GM23338 (cell line): ENCODE measurements around the gene STAC. TPM values are rescaled to one million over a fixed set of nuclear protein-coding genes. Genes with fewer than 3 reads are reported as not detected.
A peak's percentile ranks its signal among the peaks of the same experiment; 100 is the strongest.

Source experiments
- ATAC-seq: fragments of 200-7000 bp; cut with Tn5 transposase; 3 replicates; pipeline ENCODE4 v1.9.1; 2020
- DNase-seq: peaks from one replicate; pipeline ENCODE4 v3.0.0-alpha.2; 2015; ENCODE audit warnings: low spot score
- H2AFZ ChIP-seq: fragments of 200-600 bp; sonication (generic); 2 replicates; pipeline ENCODE4 v1.8.0; 2016; ENCODE audit warnings: antibody characterized with exemption, mild to moderate bottlenecking, moderate library complexity
- H3F3A ChIP-seq: fragments of 200-600 bp; sonication (generic); replicated peaks from 2 replicates; pipeline ENCODE4 v1.8.0; 2017; ENCODE audit warnings: antibody characterized with exemption, mixed run types, low read depth
- H3K27ac ChIP-seq: fragments of 200-600 bp; sonication (generic); 2 replicates; pipeline ENCODE4 v1.6.1; 2016; ENCODE audit warnings: low read depth
- H3K27me3 ChIP-seq: fragments of 200-600 bp; sonication (generic); 2 replicates; pipeline ENCODE4 v1.8.0; 2016; ENCODE audit warnings: mild to moderate bottlenecking, mixed run types, moderate library complexity; ENCODE audit not compliant: insufficient read depth
- H3K36me3 ChIP-seq: fragments of 200-600 bp; sonication (generic); 2 replicates; pipeline ENCODE4 v1.8.0; 2016; ENCODE audit warnings: mild to moderate bottlenecking; ENCODE audit not compliant: insufficient read depth
- H3K4me1 ChIP-seq: fragments of 200-600 bp; sonication (generic); 2 replicates; pipeline ENCODE4 v1.8.0; 2016; ENCODE audit warnings: mild to moderate bottlenecking, moderate library complexity; ENCODE audit not compliant: insufficient read depth
- H3K4me2 ChIP-seq: fragments of 200-600 bp; sonication (generic); 2 replicates; pipeline ENCODE4 v1.7.1; 2017; ENCODE audit warnings: mixed run types
- H3K4me3 ChIP-seq: fragments of 200-600 bp; sonication (generic); 2 replicates; pipeline ENCODE4 v1.6.1; 2016; ENCODE audit warnings: mixed run types
- H3K79me2 ChIP-seq: fragments of 200-600 bp; sonication (generic); replicated peaks from 2 replicates; pipeline ENCODE4 v1.8.0; 2017; ENCODE audit warnings: mild to moderate bottlenecking; ENCODE audit not compliant: insufficient read depth
- H3K9me2 ChIP-seq: fragments of 200-600 bp; sonication (generic); 2 replicates; pipeline ENCODE4 v1.8.0; 2017; ENCODE audit not compliant: insufficient read depth
- H4K20me1 ChIP-seq: fragments of 200-600 bp; sonication (generic); replicated peaks from 2 replicates; pipeline ENCODE4 v1.8.0; 2017; ENCODE audit warnings: mild to moderate bottlenecking; ENCODE audit not compliant: insufficient read depth
- H3K27ac Mint-ChIP-seq: 2 replicates; pipeline ENCODE4 v1.8.0; 2020; ENCODE audit warnings: inconsistent platforms, mild to moderate bottlenecking, moderate library complexity, mixed read lengths
- H3K27me3 Mint-ChIP-seq: 3 replicates; pipeline ENCODE4 v1.8.0; 2022; ENCODE audit warnings: low read depth, mild to moderate bottlenecking, moderate library complexity, mixed read lengths, inconsistent platforms; ENCODE audit not compliant: insufficient read depth, poor library complexity
- H3K36me3 Mint-ChIP-seq: 3 replicates; pipeline ENCODE4 v1.8.0; 2021; ENCODE audit warnings: low read depth, mild to moderate bottlenecking, inconsistent platforms, moderate library complexity, mixed read lengths
- H3K4me1 Mint-ChIP-seq: 3 replicates; pipeline ENCODE4 v1.8.0; 2020; ENCODE audit warnings: mild to moderate bottlenecking, inconsistent platforms, mixed read lengths
- H3K4me3 Mint-ChIP-seq: 3 replicates; pipeline ENCODE4 v1.8.0; 2021; ENCODE audit warnings: moderate library complexity, mild to moderate bottlenecking, inconsistent platforms, mixed read lengths
- H3K9me3 Mint-ChIP-seq: 3 replicates; pipeline ENCODE4 v1.8.0; 2020; ENCODE audit warnings: moderate library complexity, mild to moderate bottlenecking, inconsistent platforms, mixed read lengths
- CREB1 ChIP-seq: fragments of 250-450 bp; sonication (Bioruptor Pico); IDR thresholded peaks from 2 replicates; pipeline ENCODE4 v1.5.0; 2020; ENCODE audit warnings: low read depth, mild to moderate bottlenecking, moderate library complexity
- CTCF ChIP-seq, 2 experiments: fragments of 200-600 bp in 1 of 2; sonication (generic) in 1 of 2; conservative IDR thresholded peaks; 2 replicates each; pipeline versions ENCODE4 v1.5.1 to v1.6.1; 2016 to 2017; ENCODE audit warnings: antibody characterized with exemption in 2 of 2, low read depth in 2 of 2, mild to moderate bottlenecking in 2 of 2, moderate library complexity in 1 of 2
- ETS1 ChIP-seq: IDR thresholded peaks from 2 replicates; pipeline ENCODE4 v1.6.1; 2016; ENCODE audit warnings: antibody characterized with exemption
- EZH2phosphoT487 ChIP-seq: fragments of 200-600 bp; sonication (generic); IDR thresholded peaks from one replicate; pipeline ENCODE4 v1.8.1; 2018; ENCODE audit warnings: antibody characterized with exemption; ENCODE audit not compliant: unreplicated experiment
- JUNB ChIP-seq: IDR thresholded peaks from one replicate; pipeline ENCODE4 v1.6.1; 2016; ENCODE audit warnings: antibody characterized with exemption; ENCODE audit not compliant: unreplicated experiment
- NANOG ChIP-seq: IDR thresholded peaks from 2 replicates; pipeline ENCODE4 v1.6.1; 2016; ENCODE audit warnings: antibody characterized with exemption, borderline replicate concordance
- POLR2AphosphoS5 ChIP-seq: IDR thresholded peaks from 2 replicates; pipeline ENCODE4 v1.6.1; 2016; ENCODE audit warnings: antibody characterized with exemption, low read depth
- REST ChIP-seq: IDR thresholded peaks from one replicate; pipeline ENCODE4 v1.6.1; 2018; ENCODE audit warnings: antibody characterized with exemption; ENCODE audit not compliant: unreplicated experiment
- STAT1 ChIP-seq: IDR thresholded peaks from one replicate; pipeline ENCODE4 v1.6.1; 2016; ENCODE audit warnings: antibody characterized with exemption; ENCODE audit not compliant: unreplicated experiment
- ZNF114 ChIP-seq: fragments of 250-450 bp; sonication (Bioruptor Pico); IDR thresholded peaks from 2 replicates; pipeline ENCODE4 v1.5.0; 2020; ENCODE audit warnings: mild to moderate bottlenecking, moderate library complexity
- ZNF331 ChIP-seq: fragments of 250-450 bp; sonication (Bioruptor Pico); IDR thresholded peaks from 2 replicates; pipeline ENCODE4 v1.5.0; 2020; ENCODE audit warnings: low read depth, mild to moderate bottlenecking, moderate library complexity
- polyA plus RNA-seq: library from polyadenylated mRNA; unstranded; fragments of >200 nt; fragmentation: Nextera tagmentation; extraction: Ambion mirVana; gene quantifications from 2 replicates; pipeline ENCODE4 v1.2.1, GENCODE V29; 2016
- total RNA-seq: library from RNA; depleted of rRNA; stranded (reverse); fragments of >200 nt; shearing (Covaris generic); gene quantifications from 2 replicates; pipeline ENCODE4 v1.2.3, GENCODE V29; 2014

The STAC gene
- total and polyA plus RNA-seq, 2 experiments from 2014 or later: 5.6 to 22.9 TPM

- no peak for TF ChIP-seq CTCF (conservative IDR thresholded peaks at IDR 0.05; ENCODE audit: low read depth in 2 of 2)
- TF ChIP-seq STAT1: no peak
- TF ChIP-seq CREB1 (CRISPR knock-in tag): no peak
- TF ChIP-seq ZNF114 (CRISPR knock-in tag): no peak
- TF ChIP-seq REST: no peak
- TF ChIP-seq POLR2AphosphoS5: no peak
Measured at GRCh38 chr3:36362216-36362615, 18.1 kb upstream of the STAC start (continued).

- DNase-seq (peak; percentile 28), ATAC-seq (peak; percentile 79)
- H3K36me3 Mint-ChIP-seq: no peaks in the 10 kb centered on the region
- H3K9me3 Mint-ChIP-seq: no peaks in the 10 kb centered on the region
- Histone ChIP-seq H4K20me1 (no peaks in the 10 kb centered on the region), H3K36me3 (no peaks in the 10 kb centered on the region), H3F3A (no peaks in the 10 kb centered on the region), H2AFZ (0 out of 2 replicates have a peak overlapping the region, but pooled peaks have one; percentile 3), H3K4me3 (no peak overlapping the region), H3K4me2 (no peak overlapping the region), H3K9me2 (0 out of 2 replicates have a peak, but pooled peaks cover 4% of the 10 kb centered on the region), H3K4me1 (no peaks in the 10 kb centered on the region), H3K27ac (no peak overlapping the region), H3K79me2 (no peaks in the 10 kb centered on the region), H3K27me3 (no peaks in the 10 kb centered on the region)
- TF ChIP-seq NANOG (no peak), ETS1 (no peak), ZNF331 (no peak), JUNB (no peak), EZH2phosphoT487 (no peak)
- no peaks in the 10 kb centered on the region for H3K27me3 Mint-ChIP-seq
- no peak overlapping the region for H3K4me3 Mint-ChIP-seq
- H3K4me1 Mint-ChIP-seq: peaks cover 7% of the 10 kb centered on the region
- peak overlapping the region; percentile 47; the same call in 1 of the 2 replicates for H3K27ac Mint-ChIP-seq
Measured at GRCh38 chr3:36362973-36363372, 17.3 kb upstream of the STAC start.
